PC-9 (cell line): ENCODE measurements around the gene SELENOV. TPM values are rescaled to one million over a fixed set of nuclear protein-coding genes. Genes with fewer than 3 reads are reported as not detected.

Source experiments
- BruUV-seq: library from RNA; stranded (reverse); fragments of 400-500 nt; replicated peaks from 2 replicates; lab custom pipeline; 2021; lab: Mats Ljungman, UMichigan
- CTCF ChIA-PET: fragments of 300-600 bp; sonication (Branson Sonifier 250); formaldehyde crosslinking; loops from one replicate; lab custom pipeline; 2022; ENCODE audit warnings: antibody characterized with exemption; lab: Charles Lee
- POLR2A ChIA-PET: fragments of 300-600 bp; sonication (Branson Sonifier 250); formaldehyde crosslinking; loops from one replicate; lab custom pipeline; 2022; ENCODE audit warnings: antibody characterized with exemption; ENCODE audit not compliant: unreplicated experiment; lab: Charles Lee
- DNase-seq, 2 experiments: peaks; one replicate each; pipeline versions ENCODE4 v3.0.0 to v3.0.0-alpha.2; 2015 to 2022; ENCODE audit warnings: mixed read lengths in 1 of 2
- H2AFZ ChIP-seq: fragments of 200-600 bp; sonication (generic); 2 replicates; pipeline ENCODE4 v1.8.1; 2017; ENCODE audit warnings: antibody characterized with exemption
- H3F3A ChIP-seq: fragments of 200-600 bp; sonication (generic); 2 replicates; pipeline ENCODE4 v1.8.1; 2017; ENCODE audit warnings: antibody characterized with exemption, mild to moderate bottlenecking, low read depth; ENCODE audit not compliant: insufficient read depth
- H3K27ac ChIP-seq: fragments of 200-600 bp; sonication (generic); 2 replicates; pipeline ENCODE4 v1.6.1; 2016; ENCODE audit warnings: mixed run types
- H3K27me3 ChIP-seq: fragments of 200-600 bp; sonication (generic); 2 replicates; pipeline ENCODE4 v1.6.1; 2016; ENCODE audit warnings: low read depth, mixed run types; ENCODE audit not compliant: insufficient read depth
- H3K36me3 ChIP-seq: fragments of 200-600 bp; sonication (generic); 2 replicates; pipeline ENCODE4 v1.6.1; 2016; ENCODE audit warnings: low read depth, mixed run types
- H3K4me1 ChIP-seq: fragments of 200-600 bp; sonication (generic); replicated peaks from 2 replicates; pipeline ENCODE4 v1.6.1; 2016; ENCODE audit warnings: mixed run types; ENCODE audit not compliant: insufficient read depth
- H3K4me2 ChIP-seq: fragments of 200-600 bp; sonication (generic); 2 replicates; pipeline ENCODE4 v1.6.1; 2017; ENCODE audit warnings: mixed run types
- H3K4me3 ChIP-seq: fragments of 200-600 bp; sonication (generic); 2 replicates; pipeline ENCODE4 v1.6.1; 2016; ENCODE audit warnings: mixed run types
- H3K79me2 ChIP-seq: fragments of 200-600 bp; sonication (generic); 2 replicates; pipeline ENCODE4 v1.6.1; 2017; ENCODE audit warnings: low read depth, mixed run types
- H3K9me2 ChIP-seq: fragments of 200-600 bp; sonication (generic); 2 replicates; pipeline ENCODE4 v1.8.1; 2017; ENCODE audit warnings: mild to moderate bottlenecking; ENCODE audit not compliant: insufficient read depth
- H3K9me3 ChIP-seq: fragments of 200-600 bp; sonication (generic); 2 replicates; pipeline ENCODE4 v1.8.1; 2016; ENCODE audit warnings: low read depth; ENCODE audit not compliant: insufficient read depth
- H4K20me1 ChIP-seq: fragments of 200-600 bp; sonication (generic); 2 replicates; pipeline ENCODE4 v1.8.1; 2017; ENCODE audit not compliant: insufficient read depth
- CTCF ChIP-seq: fragments of 200-600 bp; sonication (generic); conservative IDR thresholded peaks from 2 replicates; pipeline ENCODE4 v1.6.1; 2017; ENCODE audit warnings: mixed run types, antibody characterized with exemption, mild to moderate bottlenecking, moderate library complexity
- EZH2 ChIP-seq: fragments of 200-600 bp; sonication (generic); IDR thresholded peaks from 2 replicates; pipeline ENCODE4 v1.8.0; 2017; ENCODE audit warnings: antibody characterized with exemption, low read depth
- intact Hi-C: fragments of 100-400 bp; cut with micrococcal nuclease; formaldehyde crosslinking; loops from one replicate; pipeline ENCODE4 v1.10.0; 2022; ENCODE audit not compliant: unreplicated experiment
- total RNA-seq: library from RNA; stranded (reverse); gene quantifications from 2 replicates; pipeline ENCODE4 v1.2.3, GENCODE V29; 2021

The SELENOV gene
- total RNA-seq, 1 experiment from 2014 or later, result not detected

GRCh38 chr19:39506944-39507714 is 7.8 kb upstream of the SELENOV start:
- Histone ChIP-seq H4K20me1 (no peaks in the 10 kb centered on the region), H3K9me2 (no peaks in the 10 kb centered on the region), H3K27me3 (peaks cover 42% of the 10 kb centered on the region), H3K9me3 (no peaks in the 10 kb centered on the region), H3K4me2 (peak overlapping the region; percentile 51), H3K36me3 (no peaks in the 10 kb centered on the region), H3K4me3 (peak overlapping the region; percentile 48; the same call in 1 of the 2 replicates), H3K4me1 (no peaks in the 10 kb centered on the region), H2AFZ (peak overlapping the region; percentile 80), H3K79me2 (no peaks in the 10 kb centered on the region), H3K27ac (no peak overlapping the region), H3F3A (peaks cover 4% of the 10 kb centered on the region; the same call in 1 of the 2 replicates)
- ChIA-PET POLR2A (interaction anchor here (0.6 to 0.7 kb wide), 4 partner anchors 72 to 669 kb away, joined by 3 to 7 read pairs (median 3); partner anchors contain the start of gene RPS16), CTCF (interaction anchor here (0.6 to 0.7 kb wide), 2 partner anchors 407 to 586 kb away, joined by 3 read pairs; no protein-coding TSS in a partner anchor)
- TF ChIP-seq CTCF, result no peak
- TF ChIP-seq EZH2, result no peak
- BruUV-seq, result no TSS peak
- intact Hi-C loops, result no loop called here
- peak in 1 of 2 experiments; percentile 72 for DNase-seq

- Histone ChIP-seq H3K9me2 (no peaks in the 10 kb centered on the region), H3K27me3 (peaks cover 42% of the 10 kb centered on the region), H3K4me1 (no peaks in the 10 kb centered on the region), H3F3A (peaks cover 4% of the 10 kb centered on the region; the same call in 1 of the 2 replicates), H3K9me3 (no peaks in the 10 kb centered on the region), H3K27ac (no peak overlapping the region), H3K4me3 (peak overlapping the region; percentile 48; the same call in 1 of the 2 replicates), H2AFZ (peak overlapping the region; percentile 80; the same call in 1 of the 2 replicates), H3K79me2 (no peaks in the 10 kb centered on the region), H3K4me2 (peak overlapping the region; percentile 51; the same call in 1 of the 2 replicates), H3K36me3 (no peaks in the 10 kb centered on the region), H4K20me1 (no peaks in the 10 kb centered on the region)
- TF ChIP-seq CTCF (no peak), EZH2 (no peak)
- ChIA-PET POLR2A (interaction anchor here (0.6 to 0.7 kb wide), 4 partner anchors 72 to 669 kb away, joined by 3 to 7 read pairs (median 3); partner anchors contain the start of gene RPS16), CTCF (interaction anchor here (0.7 kb wide), 1 partner anchor 408 kb away, joined by 3 read pairs; no protein-coding TSS in a partner anchor)
- BruUV-seq, result TSS peak; percentile 54
- no peak for DNase-seq
- intact Hi-C loops, result no loop called here
These were observed 7.1 kb upstream of the SELENOV start for GRCh38 chr19:39507715-39508364.

- H4K20me1 ChIP-seq, result no peaks in the 10 kb centered on the region
- no peaks in the 10 kb centered on the region for H3K4me1 ChIP-seq
- H3K4me3 ChIP-seq, result no peak overlapping the region
- no TSS peak for BruUV-seq
- H3K27ac ChIP-seq, result no peak overlapping the region
- H3K9me2 ChIP-seq, result no peaks in the 10 kb centered on the region
- TF ChIP-seq EZH2 (no peak), CTCF (no peak)
- peaks cover 4% of the 10 kb centered on the region; the same call in 1 of the 2 replicates for H3F3A ChIP-seq
- H3K9me3 ChIP-seq, result no peaks in the 10 kb centered on the region
- H3K27me3 ChIP-seq, result peaks cover 37% of the 10 kb centered on the region
- POLR2A ChIA-PET, result no interaction called here
- intact Hi-C loops, result no loop called here
- no peak for DNase-seq
- H3K4me2 ChIP-seq, result no peak overlapping the region
- CTCF ChIA-PET, result no interaction called here
- no peak overlapping the region for H2AFZ ChIP-seq
- H3K79me2 ChIP-seq, result no peaks in the 10 kb centered on the region
- no peaks in the 10 kb centered on the region for H3K36me3 ChIP-seq
These were observed 6.3 kb upstream of the SELENOV start for GRCh38 chr19:39508629-39509028.
